ENCODE data around the gene NCKAP5.

DNA sequence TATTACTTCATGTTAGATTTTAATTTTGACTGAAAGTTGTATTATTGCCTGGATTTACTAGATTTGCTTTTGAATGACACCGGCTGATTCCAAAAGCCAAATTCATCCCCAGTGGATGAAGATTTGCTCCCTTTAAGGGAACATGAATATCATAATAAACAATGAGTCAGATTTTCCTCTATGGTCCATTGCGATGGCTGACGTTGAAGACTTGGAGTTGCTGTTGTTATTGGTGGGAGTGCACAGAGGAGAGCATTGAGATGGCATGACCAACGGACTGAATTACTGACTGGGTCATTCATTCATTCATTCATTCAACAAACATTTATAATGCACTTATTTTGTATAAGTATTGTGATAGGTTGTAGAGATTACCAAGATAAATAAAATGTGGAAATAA lies 864.9 kb downstream of the NCKAP5 start:
- TF ChIP-seq EZH2 (IDR thresholded peaks at IDR 0.05; ENCODE audit: insufficient read depth, low read length) (no peak), CTCF (IDR thresholded peaks at IDR 0.05; ENCODE audit: insufficient read depth, low read depth, low read length) (no peak)
